Osteocyte (in vitro differentiated cells): Measurements from ENCODE around the gene SLC6A17. TPM values are rescaled to one million over a fixed set of nuclear protein-coding genes. Genes with fewer than 3 reads are reported as not detected.

Source experiments
- DNase-seq: peaks from one replicate; pipeline ENCODE4 v3.0.0; 2021; ENCODE audit warnings: mixed read lengths; ENCODE audit not compliant: unreplicated experiment; ENCODE audit errors: extremely low spot score
- H3K27ac Mint-ChIP-seq: one replicate; pipeline ENCODE4 v1.8.0; 2021; ENCODE audit warnings: mild to moderate bottlenecking, mixed read lengths; ENCODE audit not compliant: unreplicated experiment
- H3K27me3 Mint-ChIP-seq: one replicate; pipeline ENCODE4 v1.8.0; 2021; ENCODE audit warnings: mixed read lengths; ENCODE audit not compliant: unreplicated experiment
- H3K36me3 Mint-ChIP-seq: one replicate; pipeline ENCODE4 v1.8.0; 2021; ENCODE audit warnings: mixed read lengths; ENCODE audit not compliant: unreplicated experiment
- H3K4me1 Mint-ChIP-seq: one replicate; pipeline ENCODE4 v1.8.0; 2021; ENCODE audit warnings: mixed read lengths; ENCODE audit not compliant: unreplicated experiment
- H3K4me3 Mint-ChIP-seq: one replicate; pipeline ENCODE4 v1.8.0; 2021; ENCODE audit warnings: mild to moderate bottlenecking, moderate library complexity, mixed read lengths; ENCODE audit not compliant: unreplicated experiment
- H3K9me3 Mint-ChIP-seq: one replicate; pipeline ENCODE4 v1.8.0; 2021; ENCODE audit warnings: mixed read lengths; ENCODE audit not compliant: unreplicated experiment
- total RNA-seq: library from RNA; stranded (reverse); gene quantifications from 2 replicates; pipeline ENCODE4 v1.2.1, GENCODE V29; 2021
- TF ChIP-seq, protein P1 (sequence below): fragments of 200-600 bp; sonication (generic); IDR thresholded peaks from 2 replicates; pipeline ENCODE4 v1.5.0; 2021; ENCODE audit warnings: antibody characterized with exemption, mild to moderate bottlenecking, moderate library complexity

Gene SLC6A17
- total RNA-seq, 1 donor from 2014 or later: 1.6 TPM

DNA sequence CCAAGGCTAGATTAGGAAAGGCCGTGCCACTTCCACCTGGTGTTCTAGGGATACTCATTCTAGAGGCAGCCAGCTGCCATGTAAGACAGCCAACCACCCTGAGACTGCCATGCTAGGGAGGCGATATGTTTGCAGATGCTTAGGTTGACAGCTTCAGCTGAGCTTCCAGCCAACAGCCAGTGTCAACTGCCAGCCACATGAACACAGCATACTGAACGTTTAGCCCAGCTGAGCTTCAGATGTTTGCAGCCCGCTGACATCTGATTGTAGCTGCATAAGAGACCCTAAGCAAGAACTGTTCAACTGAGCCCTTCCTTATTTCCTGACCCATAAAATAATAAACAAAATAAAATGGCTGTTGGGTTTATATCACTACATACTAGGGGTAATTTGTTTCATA lies 54.9 kb downstream of the SLC6A17 start:
- Mint-ChIP-seq H3K4me1 (peaks cover 25% of the 10 kb centered on the region), H3K4me3 (no peak overlapping the region), H3K9me3 (no peaks in the 10 kb centered on the region), H3K27ac (no peak overlapping the region), H3K36me3 (no peaks in the 10 kb centered on the region), H3K27me3 (peaks cover 5% of the 10 kb centered on the region)
- no peak for DNase-seq
- TF ChIP-seq, protein P1, sequence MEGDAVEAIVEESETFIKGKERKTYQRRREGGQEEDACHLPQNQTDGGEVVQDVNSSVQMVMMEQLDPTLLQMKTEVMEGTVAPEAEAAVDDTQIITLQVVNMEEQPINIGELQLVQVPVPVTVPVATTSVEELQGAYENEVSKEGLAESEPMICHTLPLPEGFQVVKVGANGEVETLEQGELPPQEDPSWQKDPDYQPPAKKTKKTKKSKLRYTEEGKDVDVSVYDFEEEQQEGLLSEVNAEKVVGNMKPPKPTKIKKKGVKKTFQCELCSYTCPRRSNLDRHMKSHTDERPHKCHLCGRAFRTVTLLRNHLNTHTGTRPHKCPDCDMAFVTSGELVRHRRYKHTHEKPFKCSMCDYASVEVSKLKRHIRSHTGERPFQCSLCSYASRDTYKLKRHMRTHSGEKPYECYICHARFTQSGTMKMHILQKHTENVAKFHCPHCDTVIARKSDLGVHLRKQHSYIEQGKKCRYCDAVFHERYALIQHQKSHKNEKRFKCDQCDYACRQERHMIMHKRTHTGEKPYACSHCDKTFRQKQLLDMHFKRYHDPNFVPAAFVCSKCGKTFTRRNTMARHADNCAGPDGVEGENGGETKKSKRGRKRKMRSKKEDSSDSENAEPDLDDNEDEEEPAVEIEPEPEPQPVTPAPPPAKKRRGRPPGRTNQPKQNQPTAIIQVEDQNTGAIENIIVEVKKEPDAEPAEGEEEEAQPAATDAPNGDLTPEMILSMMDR: no peak

DNA sequence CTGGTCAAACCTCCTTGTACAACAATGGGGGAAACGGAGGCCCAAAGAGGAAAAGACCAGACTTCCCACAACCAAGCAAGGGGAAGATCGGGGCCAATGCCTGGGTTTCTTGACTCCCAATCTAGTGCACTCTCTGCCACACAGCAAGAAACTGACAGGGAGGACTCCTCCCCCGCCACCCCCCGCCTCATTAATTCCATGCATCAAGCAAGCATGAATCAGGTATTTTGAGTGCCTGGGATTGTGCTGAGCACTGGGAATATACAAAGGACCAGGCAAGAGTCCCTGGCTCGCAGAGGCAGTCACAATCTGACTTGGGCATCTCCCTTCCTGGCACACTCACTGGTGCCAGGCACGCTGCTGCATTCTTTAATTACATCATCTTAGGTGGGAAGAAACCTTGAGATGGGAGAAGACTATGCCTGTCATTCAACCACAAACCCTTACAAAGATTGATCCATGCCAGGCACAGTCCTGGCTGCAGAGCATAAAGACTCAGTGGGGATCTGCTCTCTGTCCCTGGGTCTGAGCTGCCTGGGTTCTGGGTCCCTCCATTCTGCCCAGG lies 55.4 kb downstream of the SLC6A17 start:
- peaks cover 20% of the 10 kb centered on the region for H3K4me1 Mint-ChIP-seq
- no peak overlapping the region for H3K4me3 Mint-ChIP-seq
- H3K9me3 Mint-ChIP-seq: no peaks in the 10 kb centered on the region
- no peaks in the 10 kb centered on the region for H3K36me3 Mint-ChIP-seq
- peaks cover 5% of the 10 kb centered on the region for H3K27me3 Mint-ChIP-seq
- no peak for DNase-seq
- TF ChIP-seq, protein P1: no peak
- H3K27ac Mint-ChIP-seq: no peak overlapping the region

DNA sequence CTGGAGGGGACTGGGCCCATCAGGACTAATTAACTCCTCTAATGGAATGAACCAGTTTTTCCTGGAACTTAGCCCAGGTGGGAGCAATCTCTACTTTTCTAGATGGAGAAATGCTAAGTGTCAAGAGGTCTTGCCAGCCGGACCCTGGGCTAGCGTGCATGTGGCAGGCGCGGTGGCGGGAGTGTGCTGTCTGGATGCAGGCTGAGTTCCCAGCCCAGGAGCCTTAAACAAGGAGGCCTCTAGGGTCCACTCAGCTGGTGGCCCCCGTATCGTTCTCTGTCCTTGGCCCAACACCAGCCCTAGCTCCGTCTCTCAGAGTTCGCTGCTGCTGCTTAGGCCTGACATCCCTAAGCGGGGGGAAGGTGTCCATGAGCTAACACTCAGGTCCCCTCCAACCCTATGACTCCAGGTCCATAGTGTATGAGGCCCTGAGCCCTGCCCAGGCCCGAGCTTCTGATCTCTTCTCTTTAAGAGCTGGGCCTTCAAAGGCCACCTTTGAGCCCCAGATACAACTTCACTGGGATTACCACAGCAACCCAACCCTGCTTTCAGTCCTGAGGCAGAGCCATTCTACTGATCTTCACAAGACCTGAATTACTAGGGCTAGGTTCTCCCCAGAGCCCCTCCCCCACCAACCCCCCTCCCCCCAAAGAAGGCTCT lies 56.1 kb downstream of the SLC6A17 start:
- Mint-ChIP-seq H3K36me3 (no peaks in the 10 kb centered on the region), H3K4me3 (no peak overlapping the region), H3K4me1 (peaks cover 19% of the 10 kb centered on the region), H3K9me3 (no peaks in the 10 kb centered on the region), H3K27ac (no peak overlapping the region), H3K27me3 (peaks cover 9% of the 10 kb centered on the region)
- DNase-seq: no peak
- TF ChIP-seq, protein P1: no peak

- TF ChIP-seq, protein P1: peak; percentile 96
- H3K27ac Mint-ChIP-seq: no peak overlapping the region
- no peak overlapping the region for H3K4me3 Mint-ChIP-seq
- H3K4me1 Mint-ChIP-seq: peaks cover 23% of the 10 kb centered on the region
- H3K9me3 Mint-ChIP-seq: no peaks in the 10 kb centered on the region
- no peaks in the 10 kb centered on the region for H3K36me3 Mint-ChIP-seq
- peak; percentile 89 for DNase-seq
- H3K27me3 Mint-ChIP-seq: peaks cover 16% of the 10 kb centered on the region
These were observed 57.5 kb downstream of the SLC6A17 start for GRCh38 chr1:110207831-110208230.

GRCh38 chr1:110208916-110209645 lies 58.8 kb downstream of the SLC6A17 start:
- Mint-ChIP-seq H3K9me3 (no peaks in the 10 kb centered on the region), H3K27ac (peak overlapping the region; percentile 10), H3K4me1 (peaks cover 15% of the 10 kb centered on the region), H3K4me3 (peak overlapping the region; percentile 84), H3K36me3 (no peaks in the 10 kb centered on the region), H3K27me3 (peaks cover 25% of the 10 kb centered on the region)
- no peak for DNase-seq
- TF ChIP-seq, protein P1: no peak
